BE2C (cell line): ENCODE data around the gene GMNN.
A peak's percentile ranks its signal among the peaks of the same experiment; 100 is the strongest.

ENCODE experiments used
- DNase-seq: peaks from one replicate; pipeline ENCODE4 v3.0.0-alpha.2; 2020
- H3K27me3 ChIP-seq: fragments of 250-450 bp; sonication (Bioruptor Pico); 2 replicates; pipeline ENCODE4 v1.5.1; 2020; ENCODE audit warnings: mild to moderate bottlenecking
- H3K36me3 ChIP-seq: fragments of 250-450 bp; sonication (Bioruptor Pico); 2 replicates; pipeline ENCODE4 v1.5.1; 2020; ENCODE audit warnings: mild to moderate bottlenecking
- H3K4me1 ChIP-seq: fragments of 250-450 bp; sonication (Bioruptor Pico); 2 replicates; pipeline ENCODE4 v1.5.1; 2020
- H3K4me3 ChIP-seq: 2 replicates; pipeline ENCODE4 v1.5.1; 2011; ENCODE audit warnings: low read depth, low read length
- H3K9me3 ChIP-seq: fragments of 250-450 bp; sonication (Bioruptor Pico); 2 replicates; pipeline ENCODE4 v1.5.1; 2020
- CTCF ChIP-seq: IDR thresholded peaks from 2 replicates; pipeline ENCODE4 v1.5.1; 2012; ENCODE audit warnings: mild to moderate bottlenecking, low read depth, low read length

The GMNN gene

DNA sequence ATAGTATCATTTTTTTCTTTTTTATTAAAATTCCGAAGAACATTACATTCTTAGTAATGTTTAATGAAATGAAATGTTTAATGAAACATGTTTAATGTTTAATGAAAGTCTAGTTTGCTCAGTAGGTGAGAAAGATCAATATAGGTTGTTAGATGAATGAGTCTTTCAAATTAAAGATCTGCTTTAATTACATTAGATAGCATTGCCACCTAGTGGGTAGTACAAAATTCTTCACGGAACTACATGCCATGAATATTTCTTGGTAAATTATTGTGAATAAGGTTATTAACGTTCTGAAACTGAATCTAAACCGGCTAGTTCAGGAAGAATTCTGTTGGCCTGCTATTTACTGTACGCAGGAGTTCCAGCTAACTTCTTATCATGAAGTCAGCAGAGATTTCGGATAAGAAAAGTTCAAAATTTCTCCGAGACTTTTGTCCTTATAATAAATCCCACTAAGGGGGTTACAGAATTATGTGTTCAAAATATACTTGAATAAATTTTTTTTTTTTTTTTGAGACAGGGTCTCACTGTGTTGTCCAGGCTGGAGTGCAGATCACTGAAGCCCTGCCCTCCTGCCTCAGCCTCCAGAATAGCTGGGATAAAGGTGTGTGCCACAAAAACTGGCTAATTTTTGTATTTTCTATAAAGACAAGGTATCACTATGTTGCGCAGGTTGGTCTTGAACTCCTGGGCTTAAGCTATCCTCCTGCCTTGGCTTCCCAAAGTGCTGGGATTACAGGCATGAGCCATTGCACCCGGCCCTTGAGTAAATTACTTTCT lies 7.9 kb upstream of the GMNN start:
- H3K4me1 ChIP-seq, result no peaks in the 10 kb centered on the region
- peak; percentile 16; the same call in 1 of the 2 replicates for TF ChIP-seq CTCF
- no peaks in the 10 kb centered on the region for H3K9me3 ChIP-seq
- no peaks in the 10 kb centered on the region for H3K27me3 ChIP-seq
- H3K36me3 ChIP-seq, result no peaks in the 10 kb centered on the region
- H3K4me3 ChIP-seq, result no peak overlapping the region
- no peak for DNase-seq

DNA sequence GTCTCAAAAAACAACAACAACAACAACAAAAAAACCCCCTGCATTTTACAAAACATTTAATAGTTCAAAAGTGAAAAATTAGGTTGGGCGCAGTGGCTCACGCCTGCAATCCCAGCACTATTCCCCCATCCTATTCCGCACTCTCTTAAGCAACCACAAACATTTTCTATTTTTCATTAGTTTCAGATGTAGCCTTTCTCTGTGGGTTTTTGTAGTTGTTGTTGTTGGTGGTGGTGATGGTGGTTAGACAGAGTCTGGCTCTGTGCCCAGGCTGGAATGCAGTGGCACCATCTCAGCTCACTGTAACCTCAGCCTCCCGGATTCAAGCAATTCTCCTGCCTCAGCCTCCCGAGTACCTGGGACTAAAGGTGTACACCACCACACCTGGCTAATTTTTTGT lies 6.4 kb upstream of the GMNN start:
- H3K36me3 ChIP-seq, result no peaks in the 10 kb centered on the region
- TF ChIP-seq CTCF, result no peak

DNA sequence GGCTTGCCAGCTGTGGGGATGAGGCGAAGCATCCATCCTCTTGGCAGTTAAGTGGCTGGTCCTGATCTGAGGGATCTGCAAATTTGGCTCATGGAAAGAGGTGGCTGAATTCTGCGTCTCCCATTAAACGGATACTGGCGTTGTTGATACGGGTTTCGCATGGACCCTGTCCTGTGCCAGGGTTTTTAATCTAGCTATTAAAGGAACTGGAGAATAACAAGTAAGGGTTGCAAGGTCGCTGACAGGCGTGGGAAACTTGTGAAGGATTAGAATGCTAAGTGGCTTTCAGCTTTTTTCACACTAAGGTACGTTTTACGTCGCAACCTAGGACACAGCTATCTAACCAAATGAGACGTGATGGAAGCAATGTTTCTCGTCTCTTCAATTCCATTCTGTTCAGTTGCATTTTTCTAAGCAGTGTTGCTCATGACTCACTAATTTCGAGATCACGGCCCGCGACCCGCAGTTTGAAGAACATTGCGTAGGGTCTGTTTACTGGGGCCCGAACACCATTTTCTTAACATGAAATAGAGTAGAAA lies 852 bp downstream of the GMNN start:
- no peaks in the 10 kb centered on the region for H3K9me3 ChIP-seq
- no peak for TF ChIP-seq CTCF
- no peak for DNase-seq

More for the DNA sequence above, 6.4 kb upstream of the GMNN start:
- Histone ChIP-seq H3K27me3 (no peaks in the 10 kb centered on the region), H3K9me3 (no peaks in the 10 kb centered on the region), H3K4me3 (no peak overlapping the region), H3K4me1 (no peaks in the 10 kb centered on the region)
- DNase-seq, result no peak

GRCh38 chr6:24777227-24777626 lies 2.5 kb downstream of the GMNN start:
- Histone ChIP-seq H3K36me3 (peaks cover 35% of the 10 kb centered on the region), H3K4me1 (peaks cover 4% of the 10 kb centered on the region; the same call in 1 of the 2 replicates), H3K27me3 (no peaks in the 10 kb centered on the region), H3K9me3 (no peaks in the 10 kb centered on the region), H3K4me3 (peak overlapping the region; percentile 97)
- no peak for TF ChIP-seq CTCF
- DNase-seq, result no peak

More for the DNA sequence above, 852 bp downstream of the GMNN start:
- peaks cover 21% of the 10 kb centered on the region for H3K36me3 ChIP-seq
- no peaks in the 10 kb centered on the region for H3K27me3 ChIP-seq
- H3K4me1 ChIP-seq, result peaks cover 4% of the 10 kb centered on the region; the same call in 1 of the 2 replicates
- peak overlapping the region; percentile 97 for H3K4me3 ChIP-seq

DNA sequence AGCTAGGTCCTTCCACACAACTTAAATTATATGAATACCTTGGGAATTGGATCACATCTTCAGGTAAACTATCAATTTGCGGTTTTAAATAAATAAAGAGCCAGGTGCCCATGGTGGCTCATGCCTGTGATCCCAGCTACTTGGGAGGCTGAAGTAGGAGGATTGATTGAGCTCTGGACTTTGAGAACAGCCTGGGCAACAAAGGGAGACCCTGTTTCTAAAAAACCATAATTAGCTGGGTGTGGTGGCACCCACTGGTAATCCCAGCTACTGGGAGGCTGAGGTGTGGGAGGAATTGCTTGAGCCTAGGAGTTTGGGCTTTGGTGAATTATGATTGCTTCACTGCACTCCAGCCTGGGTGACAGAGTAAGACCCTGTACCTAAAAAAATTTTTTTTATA lies 3.4 kb downstream of the GMNN start:
- H3K27me3 ChIP-seq, result no peaks in the 10 kb centered on the region
- H3K4me1 ChIP-seq, result peaks cover 4% of the 10 kb centered on the region; the same call in 1 of the 2 replicates
- no peak for TF ChIP-seq CTCF
- no peaks in the 10 kb centered on the region for H3K9me3 ChIP-seq
- DNase-seq, result no peak
- peaks cover 44% of the 10 kb centered on the region for H3K36me3 ChIP-seq
- H3K4me3 ChIP-seq, result no peak overlapping the region

- TF ChIP-seq CTCF, result no peak
- Histone ChIP-seq H3K4me1 (peaks cover 4% of the 10 kb centered on the region; the same call in 1 of the 2 replicates), H3K27me3 (no peaks in the 10 kb centered on the region), H3K4me3 (no peak overlapping the region), H3K9me3 (no peaks in the 10 kb centered on the region), H3K36me3 (peaks cover 51% of the 10 kb centered on the region)
- DNase-seq, result no peak
Observed at GRCh38 chr6:24778878-24779277, 4.1 kb downstream of the GMNN start.
